ENCODE data around the gene CSNK2A2. TPM values are rescaled to one million over a fixed set of nuclear protein-coding genes. Genes with fewer than 3 reads are reported as not detected.

Gene CSNK2A2
- total and polyA plus RNA-seq, 2 experiments from 2014 or later: 44.7 to 102 TPM

GRCh38 chr16:58225965-58226602, 28.2 kb upstream of the CSNK2A2 start:
- H3K4me1 ChIP-seq (ENCODE audit: insufficient read depth): no peaks in the 10 kb centered on the region; the same call in 1 of the 2 replicates
- TF ChIP-seq ZNF462 (CRISPR knock-in tag; IDR thresholded peaks at IDR 0.05) (no peak), NANOG (IDR thresholded peaks at IDR 0.05; ENCODE audit: borderline replicate concordance) (no peak), POLR2AphosphoS5 (IDR thresholded peaks at IDR 0.05; ENCODE audit: low read depth) (no peak), REST (IDR thresholded peaks at IDR 0.05; ENCODE audit: unreplicated experiment) (no peak), EZH2phosphoT487 (IDR thresholded peaks at IDR 0.05; ENCODE audit: unreplicated experiment) (no peak), EZH2 (IDR thresholded peaks at IDR 0.05; ENCODE audit: low read depth, unreplicated experiment) (no peak), ZNF114 (CRISPR knock-in tag; IDR thresholded peaks at IDR 0.05) (no peak), STAT1 (IDR thresholded peaks at IDR 0.05; ENCODE audit: unreplicated experiment) (no peak), CTCF (conservative IDR thresholded peaks at IDR 0.05; ENCODE audit: low read depth in 2 of 2) (no peak)
- no peaks in the 10 kb centered on the region for H3K9me3 Mint-ChIP-seq
- no peaks in the 10 kb centered on the region for H3K36me3 ChIP-seq (ENCODE audit: insufficient read depth)
- no peak overlapping the region for H3K27ac ChIP-seq (ENCODE audit: low read depth)
- no peaks in the 10 kb centered on the region for H3K36me3 Mint-ChIP-seq (ENCODE audit: low read depth)
- ATAC-seq (no peak), DNase-seq (ENCODE audit: low spot score) (no peak)
- no peaks in the 10 kb centered on the region for H3K27me3 ChIP-seq (ENCODE audit: insufficient read depth)
- peaks cover 11% of the 10 kb centered on the region; the same call in 2 of the 3 replicates for H3K4me1 Mint-ChIP-seq
- no peaks in the 10 kb centered on the region for H3K9me2 ChIP-seq (ENCODE audit: insufficient read depth)
- no peaks in the 10 kb centered on the region for H3F3A ChIP-seq (replicated peaks; ENCODE audit: low read depth)
- no peak overlapping the region for H3K4me2 ChIP-seq
- H4K20me1 ChIP-seq (replicated peaks; ENCODE audit: insufficient read depth): no peaks in the 10 kb centered on the region
- H3K79me2 ChIP-seq (replicated peaks; ENCODE audit: insufficient read depth): no peaks in the 10 kb centered on the region
- H3K4me3 ChIP-seq: no peak overlapping the region
- H3K27ac Mint-ChIP-seq: no peak overlapping the region
- H3K27me3 Mint-ChIP-seq (ENCODE audit: insufficient read depth, low read depth, poor library complexity): peaks cover 2% of the 10 kb centered on the region
- H2AFZ ChIP-seq: peak overlapping the region; percentile 56; the same call in 1 of the 2 replicates
- H3K4me3 Mint-ChIP-seq: no peak overlapping the region
